ENCODE measurements around the gene CADPS2. TPM values are rescaled to one million over a fixed set of nuclear protein-coding genes. Genes with fewer than 3 reads are reported as not detected.

The CADPS2 gene
- total and polyA plus RNA-seq, 2 donors (not counting 1 experiment from before 2014, with no cell fraction given) = not detected

GRCh38 chr7:122302761-122303530 is 583.3 kb downstream of the CADPS2 start:
- CTCF ChIA-PET = no interaction called here
- H3K9me3 ChIP-seq (ENCODE audit: control extremely low read depth in 1 of 3, control insufficient read depth in 2 of 3, insufficient read depth in 1 of 3, low read length in 2 of 3) = peaks cover 0 to 50% (median 0%) of the 10 kb centered on the region in 3 donors
- no peak overlapping the region for H3K27ac ChIP-seq (ENCODE audit: low read length in 2 of 2)
- H3K4me3 Mint-ChIP-seq = no peak overlapping the region
- H3K36me3 ChIP-seq (replicated peaks in 1 of 2; ENCODE audit: control extremely low read depth in 1 of 2, control insufficient read depth in 1 of 2, extremely low read depth in 1 of 2, insufficient read depth in 2 of 2, low read length in 1 of 2) = no peaks in the 10 kb centered on the region
- ATAC-seq (ENCODE audit: low read depth) = no peak
- no peak overlapping the region for H2AFZ ChIP-seq (ENCODE audit: insufficient read depth, low read depth, low read length, poor library complexity, severe bottlenecking)
- intact Hi-C loops (cut with micrococcal nuclease) = no loop called here
- H3K27me3 Mint-ChIP-seq = peaks cover 70% of the 10 kb centered on the region
- no peak for DNase-seq
- no peaks in the 10 kb centered on the region for H3K4me1 ChIP-seq (ENCODE audit: control insufficient read depth in 2 of 2, insufficient read depth in 2 of 2, low read length in 2 of 2)
- H3K4me3 ChIP-seq (ENCODE audit: control extremely low read depth in 1 of 5, extremely low read depth in 1 of 5, insufficient read depth in 1 of 5, low read depth in 2 of 5, low read length in 4 of 5) = no peak overlapping the region
- WGBS (ENCODE audit: insufficient coverage) = 11% methylated on average over 8 of the region's 16 CpGs
- no peaks in the 10 kb centered on the region for H3K9me3 Mint-ChIP-seq (ENCODE audit: insufficient read depth)
- H3K9ac ChIP-seq (ENCODE audit: low read length) = no peak overlapping the region
- H3K27me3 ChIP-seq (replicated peaks in 1 of 4; ENCODE audit: control extremely low read depth in 1 of 4, control insufficient read depth in 3 of 4, insufficient read depth in 4 of 4, low read length in 3 of 4) = peaks cover 0 to 79% (median 49%) of the 10 kb centered on the region in 4 experiments
- no peak for TF ChIP-seq EZH2 (IDR thresholded peaks at IDR 0.05; ENCODE audit: borderline replicate concordance, insufficient read depth, low read depth, low read length, poor library complexity, severe bottlenecking)
- TF ChIP-seq, protein P1, sequence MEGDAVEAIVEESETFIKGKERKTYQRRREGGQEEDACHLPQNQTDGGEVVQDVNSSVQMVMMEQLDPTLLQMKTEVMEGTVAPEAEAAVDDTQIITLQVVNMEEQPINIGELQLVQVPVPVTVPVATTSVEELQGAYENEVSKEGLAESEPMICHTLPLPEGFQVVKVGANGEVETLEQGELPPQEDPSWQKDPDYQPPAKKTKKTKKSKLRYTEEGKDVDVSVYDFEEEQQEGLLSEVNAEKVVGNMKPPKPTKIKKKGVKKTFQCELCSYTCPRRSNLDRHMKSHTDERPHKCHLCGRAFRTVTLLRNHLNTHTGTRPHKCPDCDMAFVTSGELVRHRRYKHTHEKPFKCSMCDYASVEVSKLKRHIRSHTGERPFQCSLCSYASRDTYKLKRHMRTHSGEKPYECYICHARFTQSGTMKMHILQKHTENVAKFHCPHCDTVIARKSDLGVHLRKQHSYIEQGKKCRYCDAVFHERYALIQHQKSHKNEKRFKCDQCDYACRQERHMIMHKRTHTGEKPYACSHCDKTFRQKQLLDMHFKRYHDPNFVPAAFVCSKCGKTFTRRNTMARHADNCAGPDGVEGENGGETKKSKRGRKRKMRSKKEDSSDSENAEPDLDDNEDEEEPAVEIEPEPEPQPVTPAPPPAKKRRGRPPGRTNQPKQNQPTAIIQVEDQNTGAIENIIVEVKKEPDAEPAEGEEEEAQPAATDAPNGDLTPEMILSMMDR (IDR thresholded peaks at IDR 0.05) = no peak
- H3K27ac Mint-ChIP-seq = no peak overlapping the region
- no peaks in the 10 kb centered on the region for H3K4me1 Mint-ChIP-seq
- H3K4me2 ChIP-seq (replicated peaks; ENCODE audit: low read depth, low read length, poor library complexity, severe bottlenecking) = no peak overlapping the region
- H4K20me1 ChIP-seq (ENCODE audit: control insufficient read depth, insufficient read depth, low read length, poor library complexity, severe bottlenecking) = no peaks in the 10 kb centered on the region
- H3K79me2 ChIP-seq (ENCODE audit: control insufficient read depth, insufficient read depth, low read length) = no peaks in the 10 kb centered on the region
- POLR2A ChIA-PET = no interaction called here
